HG02884 (cell line): Measurements from ENCODE around the gene OR4M2.
"Not testable (repeated sequence)": the region's sequence is repeated elsewhere in the genome, so short reads cannot be mapped to it uniquely, and the experiment has no call there.

Source experiments
- ATAC-seq: cut with Tn5 transposase; IDR thresholded peaks from one replicate; pipeline ENCODE4 v1.9.1; 2021; ENCODE audit warnings: mild to moderate bottlenecking, moderate library complexity; ENCODE audit not compliant: unreplicated experiment

The OR4M2 gene

GRCh38 chr15:22080227-22080626, at the start of gene OR4M2:
TSS of gene OR4M2 (plus strand) at chr15:22080527. CDS start at chr15:22080625, 98 bp downstream.
- ATAC-seq, result not testable (repeated sequence)

GRCh38 chr15:22069267-22069666, 11.1 kb upstream of the OR4M2 start:
- ATAC-seq, result not testable (repeated sequence)

- ATAC-seq, result not testable (repeated sequence)
Observed at GRCh38 chr15:22081386-22081785, 1.1 kb downstream of the OR4M2 start.

DNA sequence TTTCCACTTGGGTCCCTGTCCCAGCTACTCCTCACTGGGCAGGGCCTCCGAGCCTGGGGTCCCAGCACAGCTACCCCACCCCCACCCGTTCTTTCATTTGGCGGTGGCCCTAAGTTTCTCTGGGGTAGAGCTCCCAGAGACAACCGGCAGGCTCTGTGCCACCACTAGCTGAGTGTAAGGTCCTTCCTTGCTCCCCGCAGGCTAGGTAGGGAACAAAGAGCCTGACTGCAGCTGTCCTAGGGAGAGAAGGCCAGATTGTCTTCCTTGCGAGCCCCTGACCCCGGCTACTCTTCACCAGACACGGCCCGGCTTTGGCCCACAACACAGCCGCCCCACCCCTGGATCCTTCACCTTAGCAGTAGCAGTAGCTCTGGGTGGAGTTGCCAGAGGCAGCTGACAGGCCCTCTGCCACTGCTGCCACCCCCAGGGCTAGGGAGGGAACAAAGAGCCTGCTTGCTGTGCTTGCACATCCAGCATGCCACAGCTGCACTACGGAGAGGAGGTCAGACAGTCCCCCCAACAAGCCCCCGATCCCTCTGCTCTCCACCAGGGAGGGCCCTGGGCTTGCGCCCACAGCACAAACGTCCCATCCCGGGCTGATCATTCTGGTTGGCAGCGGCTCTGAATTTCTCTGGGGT, 18.4 kb downstream of the OR4M2 start:
- not testable (repeated sequence) for ATAC-seq

GRCh38 chr15:22099289-22099891, 19.1 kb downstream of the OR4M2 start:
- ATAC-seq, result peak; percentile 71

DNA sequence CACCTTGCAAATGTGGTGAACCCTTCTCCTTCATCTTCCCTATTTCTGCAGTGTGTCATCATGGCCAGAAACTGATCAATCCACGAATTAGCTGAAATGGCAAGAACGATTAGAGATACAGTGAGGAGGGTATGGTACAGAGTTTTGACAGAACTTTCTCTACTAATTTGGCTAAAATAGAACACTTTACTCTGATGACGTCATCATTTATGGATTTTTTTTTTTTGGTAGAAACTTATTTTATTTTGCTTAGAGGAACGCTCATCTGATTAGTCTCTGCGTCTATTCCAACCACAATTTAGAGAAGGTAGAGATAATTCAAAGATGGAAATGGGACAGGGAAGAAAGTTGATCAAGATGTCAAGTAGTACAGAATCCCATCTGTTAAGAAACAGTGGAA, 41.7 kb downstream of the OR4M2 start:
- ATAC-seq, result not testable (repeated sequence)
